K562 (cell line): ENCODE measurements around the gene DTNB. TPM values are rescaled to one million over a fixed set of nuclear protein-coding genes. Genes with fewer than 3 reads are reported as not detected.

Experiments
- ATAC-seq: fragments of 200-7000 bp; cut with Tn5 transposase; 3 replicates; pipeline ENCODE4 v1.9.1; 2020; ENCODE audit warnings: moderate library complexity
- BruUV-seq: library from RNA; stranded (reverse); fragments of 400-500 nt; replicated peaks from 2 replicates; lab custom pipeline; 2021; lab: Mats Ljungman, UMichigan
- CTCF ChIA-PET: fragments of 300-600 bp; formaldehyde crosslinking; extraction: SDS; loops from one replicate; lab custom pipeline; 2021; ENCODE audit warnings: low intra/inter-chr PET ratio; lab: Yijun Ruan, JAX
- POLR2A ChIA-PET: fragments of 300-600, 350-650 bp; sonication (Branson Sonifier 250); formaldehyde crosslinking; extraction: SDS; loops from one replicate; lab custom pipeline; 2021; ENCODE audit warnings: antibody characterized with exemption, inconsistent platforms; lab: Yijun Ruan, JAX
- DNase-seq, 4 experiments: peaks; one replicate each; pipeline versions ENCODE4 v3.0.0 to v3.0.0-alpha.2; 2011 to 2018; ENCODE audit warnings: low spot score in 3 of 4, mixed read lengths in 3 of 4; ENCODE audit errors: extremely low read depth in 1 of 4
- FAIRE-seq: peaks from 2 replicates; lab custom pipeline; 2011; peaks lifted over from hg19 to GRCh38; lab: Jason Lieb, UNC
- H2AFZ ChIP-seq: 2 replicates; pipeline ENCODE4 v1.6.0; 2011; ENCODE audit warnings: low read depth, low read length, control low read depth, inconsistent platforms
- H3K27ac ChIP-seq: fragments of 200-600 bp; 3 replicates; pipeline ENCODE4 v1.8.0; 2011; ENCODE audit warnings: low read depth, mild to moderate bottlenecking, control low read depth, inconsistent platforms, low read length, moderate library complexity, mixed read lengths; ENCODE audit errors: extremely low read depth
- H3K27me3 ChIP-seq, 2 experiments: fragments of 300-600 bp in 1 of 2; 2 replicates in 1 of 2; 3 replicates in 1 of 2; pipeline versions ENCODE4 v1.6.0 to v1.8.0; 2011; ENCODE audit warnings: inconsistent platforms in 2 of 2, low read length in 2 of 2, mild to moderate bottlenecking in 1 of 2, mixed read lengths in 1 of 2, moderate library complexity in 1 of 2; ENCODE audit not compliant: control insufficient read depth in 2 of 2, insufficient read depth in 2 of 2
- H3K36me3 ChIP-seq: fragments of 300-600 bp; 3 replicates; pipeline ENCODE4 v1.8.0; 2011; ENCODE audit warnings: mild to moderate bottlenecking, low read length, inconsistent platforms; ENCODE audit not compliant: control insufficient read depth, insufficient read depth
- H3K4me1 ChIP-seq, 2 experiments: fragments of 200-600 bp in 1 of 2; replicated peaks in 1 of 2; 2 replicates in 1 of 2; 3 replicates in 1 of 2; pipeline versions ENCODE4 v1.5.1 to v1.8.0; 2011; ENCODE audit warnings: inconsistent platforms in 2 of 2, low read length in 2 of 2, mild to moderate bottlenecking in 1 of 2, mixed read lengths in 1 of 2, moderate library complexity in 1 of 2; ENCODE audit not compliant: control insufficient read depth in 2 of 2, insufficient read depth in 2 of 2
- H3K4me2 ChIP-seq: 2 replicates; pipeline ENCODE4 v1.6.1; 2011; ENCODE audit warnings: low read length, control low read depth, inconsistent platforms, mixed read lengths; ENCODE audit not compliant: insufficient read depth
- H3K4me3 ChIP-seq: fragments of 200-600 bp; sonication (generic), shearing (Covaris generic); 2 replicates; pipeline ENCODE4 v1.5.1; 2016; ENCODE audit warnings: control low read depth, inconsistent platforms
- H3K79me2 ChIP-seq: fragments of 200-600 bp; 3 replicates; pipeline ENCODE4 v1.8.0; 2011; ENCODE audit warnings: low read length, inconsistent platforms; ENCODE audit not compliant: control insufficient read depth, insufficient read depth
- H3K9ac ChIP-seq, 2 experiments: 2 replicates each; pipeline versions ENCODE4 v1.6.0 to v1.6.1; 2011; ENCODE audit warnings: low read depth in 2 of 2, low read length in 2 of 2, control low read depth in 1 of 2, inconsistent platforms in 1 of 2, mild to moderate bottlenecking in 1 of 2, mixed read lengths in 1 of 2; ENCODE audit not compliant: insufficient read depth in 1 of 2
- H3K9me1 ChIP-seq: one replicate; pipeline ENCODE4 v1.6.0; 2011; ENCODE audit warnings: inconsistent platforms, mild to moderate bottlenecking, low read length, moderate library complexity; ENCODE audit not compliant: control insufficient read depth, insufficient read depth
- H3K9me3 ChIP-seq: replicated peaks from 2 replicates; pipeline ENCODE4 v1.5.1; 2011; ENCODE audit warnings: low read depth, low read length, inconsistent platforms; ENCODE audit not compliant: control insufficient read depth, insufficient read depth
- H4K20me1 ChIP-seq: replicated peaks from 2 replicates; pipeline ENCODE4 v1.6.1; 2011; ENCODE audit warnings: low read length, inconsistent platforms, mixed read lengths; ENCODE audit not compliant: control insufficient read depth, insufficient read depth
- ATF2 ChIP-seq: sonication (generic); formaldehyde crosslinking; IDR thresholded peaks from 2 replicates; pipeline ENCODE4 v1.8.1; 2022; ENCODE audit warnings: missing genetic modification reagents
- ELF2 ChIP-seq: fragments of 250-450 bp; sonication (Bioruptor Pico); IDR thresholded peaks from 2 replicates; pipeline ENCODE4 v1.5.0; 2021; ENCODE audit warnings: mild to moderate bottlenecking
- OTX1 ChIP-seq: fragments of 450-650 bp; formaldehyde crosslinking; IDR thresholded peaks from 2 replicates; pipeline ENCODE4 v1.4.0; 2022; ENCODE audit warnings: mild to moderate bottlenecking
- PML ChIP-seq: IDR thresholded peaks from 2 replicates; pipeline ENCODE4 v1.6.1; 2012; ENCODE audit warnings: low read length, inconsistent platforms
- THRB ChIP-seq: fragments of 450-650 bp; formaldehyde crosslinking; conservative IDR thresholded peaks from 2 replicates; pipeline ENCODE4 v1.4.0; 2022; ENCODE audit warnings: mild to moderate bottlenecking, missing genetic modification characterization
- ZNF174 ChIP-seq: fragments of 250-450 bp; sonication (Bioruptor Pico); IDR thresholded peaks from 2 replicates; pipeline ENCODE4 v1.4.0; 2020; ENCODE audit warnings: mild to moderate bottlenecking
- ZNF232 ChIP-seq: sonication (generic); formaldehyde crosslinking; IDR thresholded peaks from 2 replicates; pipeline ENCODE4 v1.8.0; 2022; ENCODE audit warnings: mild to moderate bottlenecking, missing genetic modification reagents
- ZNF282 ChIP-seq: sonication (generic); formaldehyde crosslinking; IDR thresholded peaks from 2 replicates; pipeline ENCODE4 v1.8.1; 2023; ENCODE audit warnings: missing genetic modification reagents
- ZNF785 ChIP-seq: fragments of 250-450 bp; sonication (Bioruptor Pico); IDR thresholded peaks from 2 replicates; pipeline ENCODE4 v1.4.0; 2020; ENCODE audit warnings: mild to moderate bottlenecking
- WGBS: fragments of 100-300 bp; shearing (Covaris generic); methylation state at CpG from one replicate; pipeline ENCODE4 v1.1.6; 2016; ENCODE audit warnings: low coverage, mixed read lengths; ENCODE audit not compliant: insufficient coverage; ENCODE audit errors: missing lambda C conversion rate; 5-methylcytosine and 5-hydroxymethylcytosine counted together
- in situ Hi-C: fragments of 300-500 bp; cut with MboI; formaldehyde crosslinking; loops from 4 replicates; pipeline ENCODE4 v1.15.0; 2018; ENCODE audit warnings: inconsistent platforms, mixed read lengths
- intact Hi-C: fragments of 100-400 bp; cut with micrococcal nuclease; formaldehyde crosslinking; loops from 2 replicates; pipeline ENCODE4 v1.14.2; 2022
- polyA plus RNA-seq, 8 experiments: library from polyadenylated mRNA; depleted of rRNA in 4 of 8; stranded (reverse) in 5 of 8; unstranded in 3 of 8; fragments of >200 nt; fragmentation: Nextera tagmentation in 2 of 8; fragmentation: Illumina TruSeq in 1 of 8; extraction: Ambion mirVana in 2 of 8; extraction: Trizol in 1 of 8; gene quantifications; 2 replicates each; pipeline versions ENCODE4 v1.2.1 to v1.2.3, GENCODE V29; 2011 to 2014; ENCODE audit warnings: inconsistent platforms in 1 of 8, missing spikeins in 1 of 8
- total RNA-seq, 7 experiments: library from RNA; depleted of rRNA in 6 of 7; stranded (reverse); fragments of >200 nt in 6 of 7; fragmentation: Illumina TruSeq in 2 of 7; extraction: Trizol in 2 of 7; gene quantifications; 2 replicates each; pipeline versions ENCODE4 v1.2.1 to v1.2.3, GENCODE V29; 2011 to 2021; ENCODE audit warnings: low replicate concordance in 1 of 7

The DTNB gene
- total and polyA plus RNA-seq, 9 of the 15 experiments (the other 6 are each of a cell fraction or from before 2014, with no cell fraction given) = 0.18 to 2.0 (median 0.77) TPM; not detected in 2

- TF ChIP-seq THRB (CRISPR knock-in tag) (no peak), ZNF232 (no peak), ZNF282 (CRISPR knock-in tag) (no peak), ELF2 (CRISPR knock-in tag) (no peak), OTX1 (CRISPR knock-in tag) (no peak)
Measured at GRCh38 chr2:25684577-25685473, 11.4 kb upstream of the DTNB start (continued).

- ChIA-PET CTCF (no interaction called here), POLR2A (no interaction called here)
- 13% methylated on average over 4 of the region's 4 CpGs for WGBS
- DNase-seq = no peak
- Histone ChIP-seq H2AFZ (no peak overlapping the region), H3K36me3 (no peaks in the 10 kb centered on the region), H3K4me3 (no peak overlapping the region), H3K27me3 (peaks cover 15 to 31% of the 10 kb centered on the region in 2 experiments; a peak in 4 of 5 replicates), H4K20me1 (no peaks in the 10 kb centered on the region), H3K9me1 (no peaks in the 10 kb centered on the region), H3K4me1 (no peaks in the 10 kb centered on the region), H3K9me3 (no peaks in the 10 kb centered on the region), H3K4me2 (no peak overlapping the region), H3K79me2 (no peaks in the 10 kb centered on the region), H3K27ac (no peak overlapping the region), H3K9ac (no peak overlapping the region)
- intact Hi-C loops (no loop called here), in situ Hi-C loops (no loop called here)
- no peak for FAIRE-seq
- no peak for ATAC-seq
- no peak for TF ChIP-seq PML
- TF ChIP-seq ZNF785 = no peak
- TF ChIP-seq ATF2 (CRISPR knock-in tag) = no peak
- no peak for TF ChIP-seq ZNF174 (CRISPR knock-in tag)
- BruUV-seq = no TSS peak
Measured at GRCh38 chr2:25682082-25682481, 8.7 kb upstream of the DTNB start.
